Measurements from ENCODE around the gene CAMTA1. TPM values are rescaled to one million over a fixed set of nuclear protein-coding genes. Genes with fewer than 3 reads are reported as not detected.
"Not testable (repeated sequence)": the region's sequence is repeated elsewhere in the genome, so short reads cannot be mapped to it uniquely, and the experiment has no call there.

CAMTA1 gene
- 162 and 181 TPM in 2 replicates for polyA plus RNA-seq
- polyA minus RNA-seq = 176 and 194 TPM in 2 replicates

- H3K36me3 ChIP-seq (ENCODE audit: insufficient read depth, low read length) = no peaks in the 10 kb centered on the region
- TF ChIP-seq TAF1 (IDR thresholded peaks at IDR 0.05; ENCODE audit: low read depth) (no peak), POLR2AphosphoS5 (IDR thresholded peaks at IDR 0.05) (peak; percentile 87)
- peak within 1 kb of the TSS; percentile 5 for H2AFZ ChIP-seq (ENCODE audit: low read depth, low read length)
- H3K9ac ChIP-seq (ENCODE audit: low read length) = peak within 1 kb of the TSS; percentile 80
- H3F3A ChIP-seq (ENCODE audit: insufficient read depth, low read length, poor library complexity, severe bottlenecking) = no peaks in the 10 kb centered on the region
- no peaks in the 10 kb centered on the region for H4K20me1 ChIP-seq (ENCODE audit: insufficient read depth)
- peak within 1 kb of the TSS; percentile 98 for H3K4me3 ChIP-seq (ENCODE audit: low read length)
- no peaks in the 10 kb centered on the region for H3K9me3 ChIP-seq (ENCODE audit: low read length)
- peak within 1 kb of the TSS; percentile 77 for H3K27ac ChIP-seq (ENCODE audit: low read length)
- H3K4me2 ChIP-seq (ENCODE audit: low read length) = peak within 1 kb of the TSS; percentile 93
- no peaks in the 10 kb centered on the region for H3K9me2 ChIP-seq (ENCODE audit: insufficient read depth, low read length)
- H3K27me3 ChIP-seq (ENCODE audit: insufficient read depth, low read depth, low read length) = no peaks in the 10 kb centered on the region
- H3K79me2 ChIP-seq (replicated peaks; ENCODE audit: insufficient read depth, low read length) = peaks cover 43% of the 10 kb centered on the region
Measured at GRCh38 chr1:6785318-6785727, at the start of gene CAMTA1. TSS of gene CAMTA1 (plus strand) at chr1:6785454. CDS start at chr1:6785531, 77 bp downstream.

GRCh38 chr1:6738987-6739676 is 46.1 kb upstream of the CAMTA1 start:
- no peak overlapping the region for H3K27ac ChIP-seq (ENCODE audit: low read length)
- no peaks in the 10 kb centered on the region for H3F3A ChIP-seq (ENCODE audit: insufficient read depth, low read length, poor library complexity, severe bottlenecking)
- no peak overlapping the region for H2AFZ ChIP-seq (ENCODE audit: low read depth, low read length)
- H3K27me3 ChIP-seq (ENCODE audit: insufficient read depth, low read depth, low read length) = no peaks in the 10 kb centered on the region
- H3K9me3 ChIP-seq (ENCODE audit: low read length) = no peaks in the 10 kb centered on the region
- H3K9ac ChIP-seq (ENCODE audit: low read length) = no peak overlapping the region
- TF ChIP-seq TAF1 (IDR thresholded peaks at IDR 0.05; ENCODE audit: low read depth) = no peak
- no peak for TF ChIP-seq SMC3 (conservative IDR thresholded peaks at IDR 0.05; ENCODE audit: poor library complexity)
- no peak for TF ChIP-seq RAD21 (conservative IDR thresholded peaks at IDR 0.05)
- TF ChIP-seq EZH2 (IDR thresholded peaks at IDR 0.05; ENCODE audit: borderline replicate concordance, insufficient read depth, low read length, poor library complexity, severe bottlenecking) = no peak
- TF ChIP-seq MXI1 (conservative IDR thresholded peaks at IDR 0.05; ENCODE audit: poor library complexity, severe bottlenecking) = no peak
- TF ChIP-seq EP300 (conservative IDR thresholded peaks at IDR 0.05; ENCODE audit: poor library complexity, severe bottlenecking) = no peak
- no peak for TF ChIP-seq CTCF (IDR thresholded peaks at IDR 0.05; ENCODE audit: poor library complexity, severe bottlenecking)
- TF ChIP-seq POLR2AphosphoS5 (IDR thresholded peaks at IDR 0.05) = no peak
- TF ChIP-seq REST (IDR thresholded peaks at IDR 0.05; ENCODE audit: borderline replicate concordance) = no peak
- H4K20me1 ChIP-seq (ENCODE audit: insufficient read depth) = no peaks in the 10 kb centered on the region
- H3K4me2 ChIP-seq (ENCODE audit: low read length) = no peak overlapping the region
- H3K36me3 ChIP-seq (ENCODE audit: insufficient read depth, low read length) = no peaks in the 10 kb centered on the region
- H3K4me3 ChIP-seq (ENCODE audit: low read length) = no peak overlapping the region
- H3K79me2 ChIP-seq (replicated peaks; ENCODE audit: insufficient read depth, low read length) = no peaks in the 10 kb centered on the region
- no peaks in the 10 kb centered on the region for H3K9me2 ChIP-seq (ENCODE audit: insufficient read depth, low read length)

- H3K9me3 ChIP-seq (ENCODE audit: low read length); H3F3A ChIP-seq (ENCODE audit: insufficient read depth, low read length, poor library complexity, severe bottlenecking); H3K27me3 ChIP-seq (ENCODE audit: insufficient read depth, low read depth, low read length); H3K36me3 ChIP-seq (ENCODE audit: insufficient read depth, low read length); H4K20me1 ChIP-seq (ENCODE audit: insufficient read depth); H2AFZ ChIP-seq (ENCODE audit: low read depth, low read length); H3K4me2 ChIP-seq (ENCODE audit: low read length); H3K79me2 ChIP-seq (replicated peaks; ENCODE audit: insufficient read depth, low read length); H3K9me2 ChIP-seq (ENCODE audit: insufficient read depth, low read length); H3K9ac ChIP-seq (ENCODE audit: low read length); H3K4me3 ChIP-seq (ENCODE audit: low read length); H3K27ac ChIP-seq (ENCODE audit: low read length): not testable (repeated sequence)
Measured at GRCh38 chr1:6742676-6743188, 42.5 kb upstream of the CAMTA1 start.

Data from neural cell (in vitro differentiated cells).